Skin epidermis (tissue), 12 donors: ENCODE measurements around the gene NUDT16L1.
"Not testable (repeated sequence)": the region's sequence is repeated elsewhere in the genome, so short reads cannot be mapped to it uniquely, and the experiment has no call there.

Experiments used
- H3K27ac ChIP-seq, 21 experiments: fragments of 200-600 bp; sonication (generic) in 11 of 21; one replicate each; pipeline ENCODE4 v1.5.0; 2020; ENCODE audit warnings: mild to moderate bottlenecking in 3 of 21, inconsistent platforms in 2 of 21, moderate library complexity in 2 of 21
- H3K4me3 ChIP-seq, 7 experiments: fragments of 200-600 bp; sonication (generic) in 2 of 7; one replicate each; pipeline ENCODE4 v1.5.0; 2020; ENCODE audit warnings: inconsistent platforms in 2 of 7, mild to moderate bottlenecking in 2 of 7, moderate library complexity in 1 of 7

Gene NUDT16L1

DNA sequence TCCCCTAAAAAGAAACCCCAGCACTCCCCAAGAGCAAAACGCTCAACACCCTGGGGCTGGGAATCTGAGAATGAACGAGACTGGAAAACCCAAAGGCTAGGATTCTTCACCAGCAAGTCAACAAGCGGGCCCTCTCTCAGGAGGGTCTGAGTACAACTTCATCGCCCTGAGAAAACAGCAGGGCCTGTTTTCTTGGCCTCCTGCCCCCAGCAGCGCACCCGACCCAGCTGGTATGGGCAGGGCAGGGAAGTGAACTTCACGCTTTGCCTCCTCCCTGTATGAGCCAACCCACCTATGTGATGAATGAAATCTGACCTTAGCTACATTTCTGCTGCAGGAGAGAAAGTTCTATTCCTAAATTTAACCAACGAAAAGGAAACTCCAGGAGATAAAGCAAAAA is 11.1 kb downstream of the NUDT16L1 start:
- Histone ChIP-seq H3K27ac (no peak overlapping the region), H3K4me3 (no peak overlapping the region)

DNA sequence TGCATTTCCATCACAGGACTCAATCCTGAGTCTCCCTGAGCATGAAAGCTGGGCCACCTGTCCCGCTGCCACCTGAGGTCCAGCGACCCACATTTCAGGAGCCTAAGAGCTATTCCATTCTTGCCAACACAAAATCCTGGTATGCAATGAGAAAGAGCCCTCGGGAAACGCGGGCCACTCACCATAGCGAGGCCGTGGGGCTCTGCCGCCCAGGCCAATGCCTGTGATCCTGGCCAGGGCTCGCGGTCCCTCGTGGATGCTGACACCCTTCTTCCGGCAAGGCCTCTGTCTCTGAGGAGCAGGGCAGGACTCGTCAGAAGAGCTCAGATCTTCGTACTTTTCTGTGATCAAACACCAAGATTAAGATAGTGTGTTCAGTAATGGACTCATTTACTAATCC is 11.6 kb downstream of the NUDT16L1 start:
- H3K27ac ChIP-seq: no peak overlapping the region
- no peak overlapping the region for H3K4me3 ChIP-seq

DNA sequence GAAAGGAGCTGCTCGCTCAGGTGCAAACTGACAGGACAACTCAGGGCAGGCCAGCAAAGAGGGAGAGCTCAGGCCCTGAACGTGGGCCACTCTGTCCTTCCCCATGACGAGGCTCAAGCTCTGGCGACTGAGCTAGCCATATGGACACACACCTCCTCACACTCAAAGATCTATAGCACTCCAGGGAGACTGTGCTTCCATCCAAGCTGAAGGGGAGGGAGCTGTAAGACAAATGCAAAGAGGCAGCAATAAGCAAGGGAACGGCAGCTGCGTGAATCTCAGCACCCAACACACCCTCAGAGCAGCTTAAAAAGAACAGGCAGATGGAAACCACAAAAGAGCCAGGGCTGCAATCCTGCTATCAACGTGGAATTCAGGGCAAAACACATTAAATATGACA is 13.5 kb downstream of the NUDT16L1 start:
- no peak overlapping the region for H3K27ac ChIP-seq
- no peak overlapping the region for H3K4me3 ChIP-seq

DNA sequence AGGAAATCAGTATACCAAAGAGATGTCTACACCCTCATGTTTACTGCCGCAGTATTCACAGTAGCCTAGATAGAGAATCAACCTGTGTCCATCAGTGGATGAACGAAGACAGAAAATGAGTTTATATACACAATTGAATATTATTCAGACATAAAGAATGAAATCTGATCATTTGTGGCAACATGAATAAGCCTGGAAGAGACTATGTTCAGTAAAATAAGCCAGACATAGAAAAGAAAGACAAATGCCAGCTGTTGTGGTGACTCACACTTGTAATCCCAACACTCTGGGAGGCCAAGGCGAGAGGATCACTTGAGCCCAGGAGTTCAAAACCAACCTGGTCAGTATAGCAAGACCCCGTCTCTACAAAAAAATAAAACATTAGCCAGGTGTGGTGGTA is 16.1 kb downstream of the NUDT16L1 start:
- H3K27ac ChIP-seq: no peak overlapping the region
- no peak overlapping the region for H3K4me3 ChIP-seq

DNA sequence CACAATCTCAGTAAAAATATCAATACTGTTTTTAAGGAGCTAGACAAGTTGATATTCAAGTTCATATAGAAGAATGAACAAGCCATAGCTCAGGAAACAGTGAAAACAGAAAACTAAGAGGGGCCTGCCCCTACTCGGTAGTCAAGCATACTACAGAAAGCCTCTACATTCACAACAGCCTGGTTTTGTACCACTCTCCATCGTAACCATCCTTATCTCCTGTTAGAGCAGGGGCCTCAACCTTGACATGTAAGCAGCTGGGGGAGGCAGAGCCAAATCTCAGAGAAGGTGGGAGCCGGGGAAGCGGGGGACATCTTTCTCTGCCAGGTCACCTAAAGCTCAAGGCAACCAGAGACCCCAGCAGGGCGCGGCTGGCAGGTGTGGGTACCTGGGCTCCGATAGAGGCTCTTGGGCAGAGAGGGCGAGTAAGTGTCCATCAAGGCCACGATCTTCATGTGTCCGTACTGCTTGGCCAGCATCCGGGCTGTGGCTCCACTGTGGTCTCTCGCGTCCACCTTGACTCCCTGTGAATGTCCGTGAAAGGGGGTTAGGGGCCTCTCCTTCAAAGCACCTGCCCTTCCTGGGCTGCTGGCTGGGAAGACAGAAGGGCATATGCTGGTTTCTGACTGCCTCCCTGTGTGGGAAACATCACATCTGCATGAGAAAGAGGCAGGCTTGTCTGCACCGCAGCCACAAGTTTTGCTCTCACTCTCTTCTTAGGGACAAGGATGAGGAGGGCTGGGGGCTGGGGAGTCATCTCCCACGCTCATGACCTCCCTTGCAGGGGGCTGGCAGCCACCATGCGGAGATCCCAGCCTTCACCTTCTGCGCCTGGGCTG is 20.5 kb downstream of the NUDT16L1 start:
- no peak overlapping the region for H3K4me3 ChIP-seq
- no peak overlapping the region for H3K27ac ChIP-seq

DNA sequence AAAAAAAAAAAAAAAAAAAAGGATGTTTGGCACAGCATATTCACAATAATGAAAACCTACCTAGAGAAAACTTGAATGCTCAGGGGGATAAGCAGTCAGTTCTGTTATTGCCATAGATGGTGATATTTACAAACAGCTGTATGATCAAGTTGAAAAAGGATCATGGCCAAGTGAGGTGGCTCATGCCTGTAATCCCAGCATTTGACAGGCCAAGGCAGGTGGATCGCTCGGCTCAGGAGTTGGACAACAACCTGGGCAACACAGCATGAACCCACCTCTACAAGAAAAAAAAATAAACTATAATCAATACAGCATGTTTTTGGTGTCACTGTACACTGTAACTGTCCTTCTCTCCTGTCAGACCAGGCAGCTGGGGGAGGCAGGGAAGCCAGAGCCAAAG is 21.6 kb downstream of the NUDT16L1 start:
- no peak overlapping the region for H3K27ac ChIP-seq
- no peak overlapping the region for H3K4me3 ChIP-seq

DNA sequence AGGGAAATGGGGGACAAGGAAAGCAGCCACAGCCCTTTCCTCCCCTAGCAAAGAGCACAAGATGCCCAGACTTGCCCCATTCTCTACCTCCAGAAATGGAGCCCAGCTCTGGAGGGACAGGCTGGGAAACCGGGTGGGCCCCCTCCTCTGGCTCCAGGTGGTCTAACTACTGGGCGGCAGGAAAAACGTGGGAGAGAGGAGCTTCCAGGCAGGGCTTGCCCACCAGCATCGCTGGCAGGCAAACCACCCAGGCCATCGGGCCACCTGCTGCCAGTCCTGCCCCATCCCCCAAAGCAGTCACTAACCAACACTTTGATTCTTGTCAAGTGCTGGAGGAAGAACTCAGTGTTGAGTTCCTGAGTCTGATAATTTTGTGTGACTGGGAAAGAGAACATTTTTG is 25.1 kb downstream of the NUDT16L1 start:
- Histone ChIP-seq H3K4me3 (no peak overlapping the region), H3K27ac (peak overlapping the region in 1 of 21 experiments; percentile 9)

GRCh38 chr16:4723071-4723767 is 29.9 kb downstream of the NUDT16L1 start:
- Histone ChIP-seq H3K27ac (no peak overlapping the region), H3K4me3 (no peak overlapping the region)

GRCh38 chr16:4724661-4725270 is 31.4 kb downstream of the NUDT16L1 start:
- H3K4me3 ChIP-seq: no peak overlapping the region
- H3K27ac ChIP-seq: no peak overlapping the region

DNA sequence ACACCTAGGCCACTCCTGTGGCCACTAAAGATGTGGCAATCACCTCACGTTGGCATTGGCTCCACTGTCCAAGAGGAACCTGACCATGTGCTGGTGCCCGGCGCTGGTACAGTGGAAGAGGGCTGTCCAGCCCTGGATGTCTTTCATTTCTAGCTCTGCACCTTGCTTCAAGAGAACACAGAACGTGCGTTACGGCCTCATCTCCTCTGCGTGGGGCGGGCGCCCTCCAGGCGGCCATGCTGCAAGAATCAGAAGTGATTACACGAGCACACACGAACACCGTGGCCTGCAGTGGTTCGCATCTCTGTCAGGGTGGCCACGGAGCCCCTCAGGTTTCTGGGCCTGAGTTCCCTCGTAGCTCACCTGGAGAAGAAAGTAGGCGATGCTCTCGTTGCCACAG is 33.3 kb downstream of the NUDT16L1 start:
- no peak overlapping the region for H3K27ac ChIP-seq
- no peak overlapping the region for H3K4me3 ChIP-seq

DNA sequence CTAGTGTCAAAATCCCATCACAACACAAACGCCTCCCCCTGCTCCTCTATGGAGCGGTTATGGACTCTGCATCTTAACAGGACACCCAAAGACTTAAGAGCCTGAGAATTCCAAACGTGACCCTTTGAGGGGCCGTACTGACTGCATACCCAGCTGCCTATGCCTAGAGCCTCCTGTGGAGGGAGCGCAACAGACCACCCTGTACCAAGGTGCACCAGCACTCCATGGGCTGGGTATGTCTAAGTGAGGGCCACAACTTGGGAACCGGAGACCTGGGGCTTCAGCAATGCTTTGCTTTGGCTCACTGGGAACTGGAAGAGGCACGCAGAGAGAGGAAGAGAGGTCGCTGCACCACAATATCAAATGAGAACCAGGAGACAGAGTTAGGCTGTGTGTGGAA is 35.3 kb downstream of the NUDT16L1 start:
- no peak overlapping the region for H3K27ac ChIP-seq

DNA sequence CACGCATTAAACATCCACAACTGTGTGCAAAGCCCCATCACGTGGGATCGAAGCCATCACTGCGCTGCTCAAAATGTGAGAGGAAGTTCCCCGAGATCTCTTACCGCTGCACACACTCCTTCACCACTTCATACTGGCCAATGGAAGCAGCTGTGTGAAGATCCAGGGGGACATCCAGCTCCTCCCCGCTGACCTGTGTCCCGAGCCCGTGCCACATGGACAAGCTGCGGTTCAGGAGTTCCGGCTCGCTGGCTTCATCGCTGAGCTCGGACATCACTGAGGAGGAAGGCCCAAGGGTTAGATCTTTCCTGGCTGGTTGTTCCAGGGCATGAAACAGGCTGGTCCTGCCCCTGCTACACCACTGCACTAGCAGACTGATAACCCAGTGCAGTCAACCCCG is 36.5 kb downstream of the NUDT16L1 start:
- H3K27ac ChIP-seq: no peak overlapping the region
- no peak overlapping the region for H3K4me3 ChIP-seq

More for the DNA sequence above, 35.3 kb downstream of the NUDT16L1 start:
- H3K4me3 ChIP-seq: no peak overlapping the region

DNA sequence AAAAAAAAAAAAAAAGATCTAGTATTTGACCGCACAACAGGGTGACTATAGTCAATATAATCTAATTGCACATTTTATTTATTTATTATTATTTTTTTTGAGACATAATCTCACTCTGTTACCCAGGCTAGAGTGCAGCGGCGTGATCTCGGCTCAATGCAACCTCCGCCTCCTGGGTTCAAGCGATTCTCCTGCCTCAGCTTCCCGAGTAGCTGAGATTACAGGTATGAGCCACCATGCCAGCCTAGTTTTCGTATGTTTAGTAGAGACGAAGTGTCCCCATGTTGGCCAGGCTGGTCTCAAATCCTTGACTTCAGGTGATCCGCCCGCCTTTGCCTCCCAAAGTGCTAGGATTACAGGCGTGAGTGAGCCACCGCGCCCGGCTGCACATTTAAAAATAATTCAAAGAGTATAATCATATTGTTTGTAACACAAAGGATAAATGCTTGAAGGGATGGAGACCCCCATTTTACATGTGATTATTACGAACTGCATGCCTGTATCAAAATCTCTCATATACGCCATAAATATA is 39.9 kb downstream of the NUDT16L1 start:
- Histone ChIP-seq H3K27ac (peak overlapping the region in 13 of 21 experiments; percentile 56 to 87 (median 80)), H3K4me3 (peak overlapping the region; percentile 66 to 99 (median 88))

GRCh38 chr16:4733747-4734062 is 40.3 kb downstream of the NUDT16L1 start:
- Histone ChIP-seq H3K4me3 (peak overlapping the region; percentile 66 to 99 (median 88)), H3K27ac (peak overlapping the region in 20 of 21 experiments; percentile 34 to 87 (median 79))

DNA sequence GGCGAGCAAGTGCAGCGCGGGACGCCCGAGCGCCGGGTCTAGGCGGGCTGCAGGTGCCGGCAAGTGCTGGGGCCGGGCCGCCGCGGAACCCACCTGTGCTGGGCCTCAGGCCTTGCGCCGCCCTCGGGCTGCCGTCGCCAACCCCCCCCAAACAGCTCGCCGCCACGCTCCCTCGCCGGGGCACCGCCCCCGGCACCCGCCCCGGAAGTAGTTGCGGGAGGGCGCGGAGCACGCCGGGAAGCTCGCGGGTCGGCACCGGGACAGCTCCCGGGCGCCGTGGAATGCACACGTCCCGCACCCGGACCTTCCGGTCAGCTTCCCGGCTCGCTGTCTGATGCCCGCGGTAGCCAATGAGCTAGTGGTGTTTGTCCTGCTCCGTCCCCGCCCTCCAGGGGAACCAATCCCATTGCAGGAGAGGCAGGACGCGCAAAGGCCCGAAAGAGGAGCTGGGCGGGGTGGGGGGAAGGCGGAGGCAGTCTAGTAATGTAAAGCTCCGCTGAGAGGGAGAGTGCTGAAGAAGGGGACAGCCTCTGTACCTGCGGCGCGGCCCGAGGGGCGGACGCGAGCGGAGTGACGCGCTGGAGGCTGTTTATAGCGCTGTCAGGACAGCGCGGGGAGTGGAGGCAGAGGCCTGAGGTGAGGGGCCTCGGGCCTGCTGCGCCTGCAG is 40.8 kb downstream of the NUDT16L1 start, which contains the start of the genes ANKS3 and DNAAF8:
Gene ANKS3 (minus strand): TSS at position 209 of the 667 bp plus-strand sequence. CDS start 4,122 bp downstream, outside the sequence.
Gene DNAAF8 (plus strand): TSS at position 475 of the 667 bp plus-strand sequence. CDS start 1,978 bp downstream, outside the sequence.
- peak within 1 kb of the TSS in 20 of 21 experiments; percentile 41 to 87 (median 79) for H3K27ac ChIP-seq

DNA sequence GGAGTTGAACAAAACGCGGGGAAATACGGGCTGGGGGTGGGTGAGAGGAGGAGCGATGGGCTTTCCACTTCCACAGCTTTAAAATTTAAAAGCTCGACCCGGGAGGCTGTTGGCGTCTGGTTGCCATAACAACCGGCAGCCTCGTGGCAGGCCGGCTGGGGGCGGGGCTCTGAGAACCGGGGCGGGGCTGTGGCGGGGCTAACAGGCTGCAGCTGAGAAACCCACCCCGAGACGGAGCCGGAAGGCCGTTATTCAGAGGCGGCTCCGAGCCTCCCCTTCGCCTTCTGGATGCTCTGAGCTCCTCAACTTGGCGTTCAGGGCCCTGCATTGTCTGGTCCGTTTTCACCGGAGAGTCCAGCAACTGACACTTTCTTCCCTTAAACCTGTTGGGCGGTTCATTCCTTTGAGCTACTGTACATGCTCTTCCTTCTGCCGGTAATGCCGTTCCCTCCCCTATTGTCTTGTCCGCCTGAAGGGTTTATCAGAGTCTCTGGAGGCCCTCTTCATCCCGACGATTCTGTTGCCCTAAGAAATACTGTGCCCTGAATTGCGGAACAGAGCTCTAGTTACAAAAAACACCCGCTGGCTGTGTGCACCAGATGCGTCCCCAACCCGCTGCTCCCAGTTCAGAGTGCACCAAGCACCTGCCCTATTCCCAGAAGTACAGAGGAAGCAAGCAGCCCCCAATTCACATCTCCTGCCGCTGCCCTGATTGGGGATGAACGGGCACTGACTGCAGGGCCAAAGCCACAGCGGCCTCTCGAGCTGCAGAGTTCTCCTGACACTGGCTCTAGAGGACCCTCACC is 41.6 kb downstream of the NUDT16L1 start:
- Histone ChIP-seq H3K27ac (peak overlapping the region in 20 of 21 experiments; percentile 40 to 87 (median 78)), H3K4me3 (peak overlapping the region; percentile 66 to 99 (median 88))

More for the DNA sequence above, 40.8 kb downstream of the NUDT16L1 start, which contains the start of the genes ANKS3 and DNAAF8:
- H3K4me3 ChIP-seq: peak within 1 kb of the TSS; percentile 66 to 99 (median 88)

GRCh38 chr16:4736546-4736945 is 43.2 kb downstream of the NUDT16L1 start:
- Histone ChIP-seq H3K27ac (no peak overlapping the region), H3K4me3 (no peak overlapping the region)

DNA sequence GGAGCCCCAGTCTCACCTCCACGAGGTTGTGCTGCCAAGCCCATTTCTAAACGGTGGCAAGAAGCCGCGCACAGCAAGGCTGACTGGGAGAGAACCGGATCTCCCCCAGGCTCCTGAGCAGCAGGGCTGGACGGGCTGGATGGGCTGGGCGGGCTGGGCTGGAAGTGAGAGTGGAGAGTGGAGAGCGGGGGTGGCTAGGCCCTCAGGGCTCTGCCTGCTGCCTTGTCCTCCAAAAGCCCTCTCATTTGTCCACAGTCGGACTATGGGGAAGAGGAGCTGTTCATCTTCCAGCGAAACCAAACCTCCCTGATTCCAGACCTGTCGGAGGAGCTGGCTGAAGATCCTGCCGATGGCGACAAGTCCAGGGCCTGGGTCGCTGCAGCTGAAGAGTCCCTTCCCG is 44.2 kb downstream of the NUDT16L1 start:
- H3K4me3 ChIP-seq: no peak overlapping the region
- no peak overlapping the region for H3K27ac ChIP-seq

DNA sequence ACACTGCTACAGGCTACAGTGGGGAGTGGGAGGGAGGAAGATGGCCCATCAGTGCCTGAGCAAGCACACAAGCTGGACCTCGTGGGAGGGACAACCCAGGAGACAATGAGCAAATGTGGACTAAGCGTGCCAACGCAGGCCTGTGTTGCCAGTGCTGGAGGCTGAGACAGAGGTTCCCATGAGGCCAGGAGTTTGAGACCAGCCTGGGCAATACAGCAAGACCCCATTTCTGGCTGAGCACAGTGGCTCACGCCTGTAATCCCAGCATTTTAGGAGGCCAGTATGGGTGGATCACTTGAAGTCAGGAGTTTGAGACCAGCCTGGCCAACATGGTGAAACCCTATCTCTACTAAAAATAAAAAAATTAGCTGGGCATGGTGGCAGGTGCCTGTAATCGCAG is 45.0 kb downstream of the NUDT16L1 start:
- H3K4me3 ChIP-seq: not testable (repeated sequence)

More for the DNA sequence above, 45.0 kb downstream of the NUDT16L1 start:
- not testable (repeated sequence) for H3K27ac ChIP-seq
